Spleen (tissue), 7 donors: ENCODE measurements around the gene UBE3B.

ENCODE experiments used
- POLR2A ChIP-seq, 3 donors: fragments of 450-650 bp; IDR thresholded peaks; one replicate each; pipeline ENCODE4 v1.5.1; 2017; ENCODE audit warnings: antibody characterized with exemption in 3 of 3, mild to moderate bottlenecking in 1 of 3
- POLR2AphosphoS5 ChIP-seq, 3 donors: sonication (generic); formaldehyde crosslinking; IDR thresholded peaks; one replicate each; pipeline ENCODE4 v1.5.1; 2017; ENCODE audit warnings: antibody characterized with exemption in 3 of 3
- TF ChIP-seq, protein P1 (sequence below), 11 experiments: fragments of 200-600 bp in 7 of 11; fragments of 450-650 bp in 4 of 11; sonication (generic) in 4 of 11; IDR thresholded peaks in 8 of 11; conservative IDR thresholded peaks in 3 of 11; 1 replicate in 7 of 11; 2 replicates in 4 of 11; pipeline versions ENCODE4 v1.4.0 to v1.8.0; 2016 to 2021; ENCODE audit warnings: antibody characterized with exemption in 11 of 11, inconsistent platforms in 4 of 11, mild to moderate bottlenecking in 1 of 11
- donor health status: DM: no; HTN: no; CAD: no; lungs with moderate emphysema.
- donor health status: DM: no; HTN: no; CAD: no.
- donor health status: DM: no; HTN: no; CAD: no.

DNA sequence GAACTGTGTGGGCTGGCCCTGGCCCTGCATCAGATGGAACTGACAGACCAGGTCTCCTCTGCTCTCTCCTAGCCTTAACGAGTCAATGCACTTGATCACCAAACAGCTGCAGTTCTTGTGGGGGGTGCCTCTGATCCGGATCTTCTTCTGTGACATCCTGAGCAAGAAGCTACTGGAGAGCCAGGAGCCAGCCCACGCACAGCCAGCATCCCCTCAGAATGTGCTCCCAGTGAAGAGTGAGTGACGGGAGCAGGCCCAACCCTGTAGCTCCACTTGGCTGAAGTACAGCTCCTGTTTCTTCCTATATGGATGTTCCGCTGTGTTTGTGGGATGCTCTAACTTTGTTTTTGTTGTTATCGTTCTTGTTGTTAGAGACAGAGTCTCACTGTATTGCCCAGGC lies 23.9 kb downstream of the UBE3B start:
- TF ChIP-seq POLR2A (IDR thresholded peaks at IDR 0.05) (no peak), POLR2AphosphoS5 (IDR thresholded peaks at IDR 0.05) (no peak)
- TF ChIP-seq, protein P1, sequence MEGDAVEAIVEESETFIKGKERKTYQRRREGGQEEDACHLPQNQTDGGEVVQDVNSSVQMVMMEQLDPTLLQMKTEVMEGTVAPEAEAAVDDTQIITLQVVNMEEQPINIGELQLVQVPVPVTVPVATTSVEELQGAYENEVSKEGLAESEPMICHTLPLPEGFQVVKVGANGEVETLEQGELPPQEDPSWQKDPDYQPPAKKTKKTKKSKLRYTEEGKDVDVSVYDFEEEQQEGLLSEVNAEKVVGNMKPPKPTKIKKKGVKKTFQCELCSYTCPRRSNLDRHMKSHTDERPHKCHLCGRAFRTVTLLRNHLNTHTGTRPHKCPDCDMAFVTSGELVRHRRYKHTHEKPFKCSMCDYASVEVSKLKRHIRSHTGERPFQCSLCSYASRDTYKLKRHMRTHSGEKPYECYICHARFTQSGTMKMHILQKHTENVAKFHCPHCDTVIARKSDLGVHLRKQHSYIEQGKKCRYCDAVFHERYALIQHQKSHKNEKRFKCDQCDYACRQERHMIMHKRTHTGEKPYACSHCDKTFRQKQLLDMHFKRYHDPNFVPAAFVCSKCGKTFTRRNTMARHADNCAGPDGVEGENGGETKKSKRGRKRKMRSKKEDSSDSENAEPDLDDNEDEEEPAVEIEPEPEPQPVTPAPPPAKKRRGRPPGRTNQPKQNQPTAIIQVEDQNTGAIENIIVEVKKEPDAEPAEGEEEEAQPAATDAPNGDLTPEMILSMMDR (IDR thresholded peaks at IDR 0.05 in 8 of 11, conservative IDR thresholded peaks at IDR 0.05 in 3 of 11), result no peak
